T-helper 17 cell (primary cell): ENCODE results near the gene NLRX1. TPM values are rescaled to one million over a fixed set of nuclear protein-coding genes. Genes with fewer than 3 reads are reported as not detected.
"Not testable (repeated sequence)": the region's sequence is repeated elsewhere in the genome, so short reads cannot be mapped to it uniquely, and the experiment has no call there.

Source experiments
- ATAC-seq: fragments of 150-1000 bp; cut with Tn5 transposase; 2 replicates; pipeline ENCODE4 v1.10.0; 2021; ENCODE audit warnings: mild to moderate bottlenecking, moderate library complexity
- DNase-seq, 3 donors: peaks; one replicate each; pipeline versions ENCODE4 v3.0.0 to v3.0.0-alpha.2; 2020 to 2021
- H3K9me3 ChIP-seq: one replicate; pipeline ENCODE4 v1.7.0; 2013; ENCODE audit warnings: low read length, mild to moderate bottlenecking; ENCODE audit not compliant: control insufficient read depth, poor library complexity, severe bottlenecking
- H3K27ac Mint-ChIP-seq: one replicate; pipeline ENCODE4 v1.8.0; 2022; ENCODE audit warnings: mild to moderate bottlenecking, moderate library complexity, mixed read lengths
- H3K27me3 Mint-ChIP-seq: one replicate; pipeline ENCODE4 v1.8.0; 2022; ENCODE audit warnings: mixed read lengths
- H3K36me3 Mint-ChIP-seq: one replicate; pipeline ENCODE4 v1.8.0; 2022; ENCODE audit warnings: low read depth, mixed read lengths
- H3K4me1 Mint-ChIP-seq: one replicate; pipeline ENCODE4 v1.8.0; 2022; ENCODE audit warnings: mild to moderate bottlenecking, mixed read lengths
- H3K4me3 Mint-ChIP-seq: one replicate; pipeline ENCODE4 v1.8.0; 2022; ENCODE audit warnings: mild to moderate bottlenecking, moderate library complexity, mixed read lengths
- total RNA-seq, 4 donors: library from RNA in 2 of 4; stranded (reverse) in 2 of 4; gene quantifications; one replicate each; pipeline ENCODE4 v1.2.3 and lab custom pipeline; 2022 to 2026

Gene NLRX1
- total RNA-seq, 2 donors from 2014 or later = 6.6 to 6.9 TPM

DNA sequence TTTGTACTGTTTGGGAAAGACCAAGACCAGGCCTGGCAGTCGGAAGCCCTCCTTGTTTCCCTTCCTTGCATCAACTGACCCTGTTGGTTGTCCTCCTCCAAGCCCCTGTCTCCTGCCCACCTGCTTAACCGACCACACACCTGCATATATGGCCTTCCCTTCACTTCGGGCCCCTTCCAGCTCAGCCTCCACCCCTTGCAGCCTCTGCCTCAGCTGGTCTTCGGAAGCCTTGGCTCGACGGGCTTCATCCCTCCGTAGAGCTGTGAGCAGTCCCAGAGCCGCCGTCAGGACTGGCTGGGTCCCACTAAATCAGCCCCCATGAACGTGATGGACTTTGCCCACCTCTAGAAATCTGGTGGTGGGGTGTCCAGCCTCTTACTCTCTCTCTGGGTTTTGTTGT lies 25.1 kb downstream of the NLRX1 start:
- Mint-ChIP-seq H3K27me3 (peaks cover 7% of the 10 kb centered on the region), H3K36me3 (no peaks in the 10 kb centered on the region), H3K4me1 (peaks cover 6% of the 10 kb centered on the region), H3K27ac (no peak overlapping the region), H3K4me3 (no peak overlapping the region)
- DNase-seq = no peak
- no peaks in the 10 kb centered on the region for H3K9me3 ChIP-seq
- ATAC-seq = no peak

GRCh38 chr11:119194811-119195440 lies 26.4 kb downstream of the NLRX1 start:
- H3K36me3 Mint-ChIP-seq = no peaks in the 10 kb centered on the region
- DNase-seq = no peak
- H3K4me3 Mint-ChIP-seq = no peak overlapping the region
- peaks cover 7% of the 10 kb centered on the region for H3K27me3 Mint-ChIP-seq
- ATAC-seq = no peak
- no peaks in the 10 kb centered on the region for H3K9me3 ChIP-seq
- no peak overlapping the region for H3K27ac Mint-ChIP-seq
- peaks cover 6% of the 10 kb centered on the region for H3K4me1 Mint-ChIP-seq

GRCh38 chr11:119195680-119196079 lies 27.2 kb downstream of the NLRX1 start:
- no peak overlapping the region for H3K27ac Mint-ChIP-seq

DNA sequence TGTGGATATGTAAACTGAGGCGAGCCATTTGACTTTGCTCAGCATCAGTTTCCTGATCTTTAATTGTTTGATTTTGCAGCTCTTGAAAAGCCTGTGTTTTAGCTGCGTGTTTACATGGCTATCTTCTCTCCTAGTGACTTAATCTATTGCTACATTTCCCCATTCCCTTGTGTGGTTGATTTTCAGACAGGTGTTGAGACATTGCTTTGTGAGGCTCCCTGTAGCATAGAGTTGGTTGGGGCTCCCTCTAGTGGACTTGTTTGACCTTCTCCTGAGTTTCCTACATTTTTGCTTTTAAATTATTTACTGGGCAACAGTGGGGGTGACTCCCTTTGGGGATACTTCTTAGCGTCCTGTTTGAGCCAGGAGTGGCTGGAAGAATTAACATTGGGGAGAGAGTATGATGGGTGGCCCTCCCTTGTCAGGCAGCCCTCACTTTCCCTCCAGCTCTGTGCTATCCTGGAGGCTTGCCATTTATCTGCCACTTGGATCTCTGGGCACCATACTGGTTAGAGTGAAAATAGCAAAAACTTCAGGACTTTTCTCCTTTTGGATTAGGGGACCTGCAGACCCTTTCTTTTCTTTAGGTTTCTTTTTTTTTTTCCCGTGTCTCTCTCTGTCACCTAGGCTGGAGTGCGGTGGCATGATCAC lies 28.4 kb downstream of the NLRX1 start:
- Mint-ChIP-seq H3K36me3 (no peaks in the 10 kb centered on the region), H3K4me1 (peaks cover 6% of the 10 kb centered on the region), H3K27me3 (peaks cover 7% of the 10 kb centered on the region), H3K4me3 (no peak overlapping the region), H3K27ac (no peak overlapping the region)
- H3K9me3 ChIP-seq = no peaks in the 10 kb centered on the region
- peak in 2 of 3 donors; percentile 31 to 55 for DNase-seq
- ATAC-seq = peak; percentile 98

More at GRCh38 chr11:119195680-119196079, 27.2 kb downstream of the NLRX1 start:
- H3K9me3 ChIP-seq = no peaks in the 10 kb centered on the region
- DNase-seq (no peak), ATAC-seq (no peak)
- peaks cover 6% of the 10 kb centered on the region for H3K4me1 Mint-ChIP-seq
- no peaks in the 10 kb centered on the region for H3K36me3 Mint-ChIP-seq
- H3K27me3 Mint-ChIP-seq = peaks cover 7% of the 10 kb centered on the region
- no peak overlapping the region for H3K4me3 Mint-ChIP-seq

DNA sequence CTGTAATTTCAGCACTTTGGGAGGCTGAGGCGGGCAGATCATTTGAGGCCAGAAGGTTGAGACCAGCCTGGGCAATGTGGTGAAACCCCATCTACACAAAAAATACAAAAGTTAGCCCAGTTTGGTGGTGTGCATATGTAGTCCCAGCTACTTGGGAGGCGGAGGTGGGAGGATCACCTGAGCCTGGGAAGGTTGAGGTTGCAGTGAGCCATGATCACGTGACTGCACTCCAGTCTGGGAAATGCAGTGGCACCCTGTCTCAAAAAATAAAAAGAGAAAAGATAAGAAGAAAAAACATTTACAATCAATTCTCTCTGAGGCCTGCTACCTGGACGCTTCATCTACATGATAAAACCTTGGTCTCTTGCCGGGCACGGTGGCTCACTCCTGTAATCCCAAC lies 30.4 kb downstream of the NLRX1 start:
- DNase-seq (no peak), ATAC-seq (no peak)
- peaks cover 6% of the 10 kb centered on the region for H3K4me1 Mint-ChIP-seq
- no peaks in the 10 kb centered on the region for H3K36me3 Mint-ChIP-seq
- H3K27me3 Mint-ChIP-seq = peaks cover 7% of the 10 kb centered on the region
- H3K4me3 Mint-ChIP-seq = no peak overlapping the region
- no peaks in the 10 kb centered on the region for H3K9me3 ChIP-seq
- no peak overlapping the region for H3K27ac Mint-ChIP-seq

DNA sequence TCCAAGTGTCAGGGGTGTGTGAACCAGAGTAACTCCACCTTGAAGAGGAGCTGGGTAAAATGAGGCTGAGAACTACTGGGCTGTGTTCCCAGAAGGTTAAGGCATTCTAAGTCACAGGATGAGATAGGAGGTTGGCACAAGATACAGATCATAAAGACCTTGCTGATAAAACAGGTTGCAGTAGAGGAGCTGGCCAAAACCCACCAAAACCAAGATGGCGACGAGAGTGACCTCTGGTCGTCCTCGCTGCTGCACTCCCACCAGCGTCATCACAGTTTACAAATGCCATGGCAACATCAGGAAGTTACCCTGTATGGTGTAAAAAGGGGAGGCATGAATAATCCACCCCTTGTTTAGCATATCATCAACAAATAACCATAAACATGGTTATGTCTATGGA lies 32.7 kb downstream of the NLRX1 start:
- H3K4me1 Mint-ChIP-seq, H3K27me3 Mint-ChIP-seq, ATAC-seq, DNase-seq, H3K36me3 Mint-ChIP-seq, H3K4me3 Mint-ChIP-seq, H3K27ac Mint-ChIP-seq, H3K9me3 ChIP-seq: not testable (repeated sequence)

GRCh38 chr11:119202554-119202953 lies 34.0 kb downstream of the NLRX1 start:
- H3K4me3 Mint-ChIP-seq = no peak overlapping the region
- H3K4me1 Mint-ChIP-seq = peaks cover 12% of the 10 kb centered on the region
- no peak for ATAC-seq
- H3K9me3 ChIP-seq = no peaks in the 10 kb centered on the region
- peaks cover 3% of the 10 kb centered on the region for H3K36me3 Mint-ChIP-seq
- H3K27ac Mint-ChIP-seq = no peak overlapping the region
- H3K27me3 Mint-ChIP-seq = no peaks in the 10 kb centered on the region
- DNase-seq = no peak

GRCh38 chr11:119204066-119204465 lies 35.5 kb downstream of the NLRX1 start:
- ATAC-seq (no peak), DNase-seq (no peak)
- H3K9me3 ChIP-seq = no peaks in the 10 kb centered on the region
- H3K27me3 Mint-ChIP-seq = no peaks in the 10 kb centered on the region
- H3K27ac Mint-ChIP-seq = no peak overlapping the region
- peaks cover 16% of the 10 kb centered on the region for H3K4me1 Mint-ChIP-seq
- H3K36me3 Mint-ChIP-seq = peaks cover 3% of the 10 kb centered on the region
- peak overlapping the region; percentile 25 for H3K4me3 Mint-ChIP-seq

DNA sequence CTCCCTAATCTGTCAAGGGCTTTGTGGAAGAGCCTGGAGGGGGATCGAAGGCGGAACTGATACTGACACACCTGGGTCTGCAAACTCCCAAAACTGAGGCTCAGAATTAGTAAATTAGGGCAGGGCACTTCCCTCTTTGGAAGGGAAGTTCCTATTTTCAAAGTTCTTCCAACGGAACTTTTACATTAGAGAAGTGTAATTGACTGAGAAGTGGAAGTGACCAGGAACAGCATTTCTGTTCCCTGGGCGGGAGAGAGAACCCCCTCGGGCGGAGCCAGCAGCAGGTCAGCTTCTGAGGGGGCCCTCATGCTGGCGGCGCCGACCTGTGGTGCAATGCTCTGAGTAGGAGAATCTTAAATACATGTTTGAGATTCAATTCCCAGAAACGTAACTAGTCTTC lies 36.6 kb downstream of the NLRX1 start:
- no peak for DNase-seq
- Mint-ChIP-seq H3K4me1 (peaks cover 21% of the 10 kb centered on the region), H3K27me3 (no peaks in the 10 kb centered on the region), H3K27ac (peak overlapping the region; percentile 3), H3K36me3 (peaks cover 3% of the 10 kb centered on the region), H3K4me3 (peak overlapping the region; percentile 67)
- no peaks in the 10 kb centered on the region for H3K9me3 ChIP-seq
- ATAC-seq = no peak

GRCh38 chr11:119205574-119206510 lies 37.3 kb downstream of the NLRX1 start, which contains the start of gene CBL:
Gene CBL, plus strand, starts transcription at chr11:119206339. Its CDS starts 79 bp downstream, at chr11:119206418.
- Mint-ChIP-seq H3K4me1 (peaks cover 21% of the 10 kb centered on the region), H3K36me3 (peaks cover 3% of the 10 kb centered on the region), H3K27me3 (no peaks in the 10 kb centered on the region), H3K4me3 (peak within 1 kb of the TSS; percentile 100), H3K27ac (peak within 1 kb of the TSS; percentile 95)
- DNase-seq (peak; percentile 93 to 95 (median 95)), ATAC-seq (peak; percentile 90)
- no peaks in the 10 kb centered on the region for H3K9me3 ChIP-seq

- Mint-ChIP-seq H3K27ac (peak overlapping the region; percentile 95), H3K36me3 (peaks cover 3% of the 10 kb centered on the region), H3K4me1 (peaks cover 21% of the 10 kb centered on the region), H3K4me3 (peak overlapping the region; percentile 100), H3K27me3 (no peaks in the 10 kb centered on the region)
- DNase-seq (peak; percentile 21 to 52 (median 36)), ATAC-seq (peak; percentile 34)
- H3K9me3 ChIP-seq = no peaks in the 10 kb centered on the region
Observed at GRCh38 chr11:119206511-119207414, 38.2 kb downstream of the NLRX1 start.

DNA sequence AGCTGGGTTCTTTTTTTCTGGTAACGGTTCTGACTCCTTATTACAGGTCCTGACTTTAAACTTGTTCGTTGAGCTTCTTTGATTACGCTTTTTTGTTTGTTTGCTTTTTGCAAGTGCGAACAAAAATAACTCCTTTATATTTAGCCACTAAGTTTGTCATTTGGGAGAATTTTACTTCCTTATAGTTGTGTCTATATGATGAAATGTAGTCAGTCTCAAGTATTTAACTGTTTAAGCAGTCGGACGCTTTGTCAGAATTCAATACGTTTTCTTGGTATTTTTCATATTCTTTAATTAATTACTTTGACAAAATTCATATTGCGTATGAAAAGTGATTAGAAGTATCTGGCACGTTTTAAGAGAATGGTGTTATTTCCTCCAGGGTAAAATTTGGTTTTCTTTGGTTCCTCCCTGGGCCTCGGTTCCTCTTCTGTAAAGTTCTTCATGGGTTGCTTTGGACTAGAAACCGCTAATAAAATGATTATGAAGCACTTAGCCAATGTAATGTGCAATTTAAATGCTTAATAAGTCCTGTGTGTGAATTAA lies 39.0 kb downstream of the NLRX1 start:
- no peak for ATAC-seq

More for the DNA sequence above, 39.0 kb downstream of the NLRX1 start:
- Mint-ChIP-seq H3K4me3 (peak overlapping the region; percentile 100), H3K27ac (peak overlapping the region; percentile 95), H3K4me1 (peaks cover 21% of the 10 kb centered on the region), H3K36me3 (peaks cover 3% of the 10 kb centered on the region), H3K27me3 (no peaks in the 10 kb centered on the region)
- H3K9me3 ChIP-seq = no peaks in the 10 kb centered on the region
- no peak for DNase-seq
